ENCODE results near the gene SPDYE2. TPM values are rescaled to one million over a fixed set of nuclear protein-coding genes. Genes with fewer than 3 reads are reported as not detected.
"Not testable (repeated sequence)": the region's sequence is repeated elsewhere in the genome, so short reads cannot be mapped to it uniquely, and the experiment has no call there.

Gene SPDYE2, protein sequence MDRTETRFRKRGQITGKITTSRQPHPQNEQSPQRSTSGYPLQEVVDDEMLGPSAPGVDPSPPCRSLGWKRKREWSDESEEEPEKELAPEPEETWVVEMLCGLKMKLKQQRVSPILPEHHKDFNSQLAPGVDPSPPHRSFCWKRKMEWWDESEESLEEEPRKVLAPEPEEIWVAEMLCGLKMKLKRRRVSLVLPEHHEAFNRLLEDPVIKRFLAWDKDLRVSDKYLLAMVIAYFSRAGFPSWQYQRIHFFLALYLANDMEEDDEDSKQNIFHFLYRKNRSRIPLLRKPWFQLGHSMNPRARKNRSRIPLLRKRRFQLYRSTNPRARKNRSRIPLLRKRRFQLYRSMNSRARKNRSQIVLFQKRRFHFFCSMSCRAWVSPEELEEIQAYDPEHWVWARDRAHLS
- total RNA-seq (2014; rRNA removed; shearing (Covaris generic)): not detected in 2 replicates

- not testable (repeated sequence) for H3K27me3 ChIP-seq (ENCODE audit: control insufficient read depth, insufficient read depth, low read length); H3K4me3 ChIP-seq (ENCODE audit: insufficient read depth, low read depth, low read length); H3K36me3 ChIP-seq (replicated peaks; ENCODE audit: control insufficient read depth, insufficient read depth, low read length); DNase-seq
These were observed at the start of gene SPDYE2 for GRCh38 chr7:102550808-102551422. TSS of gene SPDYE2 (plus strand) at chr7:102551226. CDS start at chr7:102553256, 2,030 bp downstream.

DNA sequence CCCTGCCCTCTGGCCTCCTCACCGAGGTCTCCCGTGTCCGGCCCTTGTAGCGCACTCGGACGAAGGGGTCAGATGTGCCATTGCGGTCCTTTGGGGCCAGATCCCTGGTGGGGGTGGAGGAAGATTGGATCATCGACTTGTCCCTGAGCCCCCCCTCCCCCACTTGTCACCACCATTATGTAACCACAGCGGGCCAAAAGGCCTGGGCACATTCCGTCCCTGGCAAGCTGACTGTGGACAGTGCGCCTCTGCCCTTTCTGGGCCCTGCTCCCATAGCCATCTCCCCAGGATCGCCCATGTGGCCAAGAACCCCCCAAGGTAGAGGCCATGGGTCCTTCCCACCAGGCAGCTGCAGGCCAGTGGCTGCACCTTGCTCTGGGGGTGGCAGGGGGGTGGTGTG lies 47.9 kb upstream of the SPDYE2 start:
- H3K4me3 ChIP-seq (ENCODE audit: insufficient read depth, low read depth, low read length); H3K36me3 ChIP-seq (replicated peaks; ENCODE audit: control insufficient read depth, insufficient read depth, low read length); DNase-seq; H3K27me3 ChIP-seq (ENCODE audit: control insufficient read depth, insufficient read depth, low read length): not testable (repeated sequence)

DNA sequence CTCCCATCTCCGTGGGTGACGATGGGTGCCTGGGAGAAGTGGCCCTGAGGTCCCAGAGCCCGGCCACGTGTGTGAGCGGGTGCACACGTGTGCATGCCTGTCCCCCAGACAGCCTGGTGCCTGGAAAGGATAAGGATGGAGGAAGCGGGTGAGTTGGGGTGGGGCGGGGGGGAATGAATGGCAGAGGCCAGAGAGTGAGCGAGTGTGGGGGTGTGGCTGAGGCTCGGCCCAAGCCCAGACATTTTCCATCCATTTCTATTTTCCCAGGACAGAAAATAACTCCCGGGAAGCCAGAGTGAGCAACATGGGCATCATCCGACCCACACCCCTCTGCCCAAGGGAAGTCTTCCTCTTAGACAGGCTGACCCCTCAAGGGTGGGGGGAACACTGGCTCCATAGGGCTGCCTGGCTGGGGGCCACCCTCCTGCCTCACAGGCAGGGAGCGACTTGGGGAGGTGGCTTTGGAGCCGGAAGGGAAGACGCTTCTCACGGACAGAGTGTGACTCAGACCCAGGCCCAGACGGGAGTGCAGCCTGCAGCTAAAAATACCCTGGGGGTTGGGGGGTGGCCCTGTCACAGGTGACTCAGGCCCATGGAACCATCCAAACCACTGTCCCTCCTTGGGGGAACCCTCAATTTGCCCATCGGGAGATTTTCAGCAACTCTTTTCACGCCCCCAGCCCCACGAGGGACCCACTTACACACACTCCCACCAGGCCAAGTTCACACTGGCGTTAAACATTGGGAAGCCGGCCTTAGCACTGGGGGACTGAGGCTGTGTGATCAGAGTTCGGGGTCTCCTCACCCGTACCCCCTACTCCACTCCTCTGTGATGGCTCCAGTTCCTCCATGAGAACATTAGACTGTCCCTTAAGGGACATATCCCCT lies 45.5 kb upstream of the SPDYE2 start:
- not testable (repeated sequence) for H3K27me3 ChIP-seq (ENCODE audit: control insufficient read depth, insufficient read depth, low read length); DNase-seq; H3K36me3 ChIP-seq (replicated peaks; ENCODE audit: control insufficient read depth, insufficient read depth, low read length); H3K4me3 ChIP-seq (ENCODE audit: insufficient read depth, low read depth, low read length)

- H3K36me3 ChIP-seq (replicated peaks; ENCODE audit: control insufficient read depth, insufficient read depth, low read length); DNase-seq; H3K27me3 ChIP-seq (ENCODE audit: control insufficient read depth, insufficient read depth, low read length); H3K4me3 ChIP-seq (ENCODE audit: insufficient read depth, low read depth, low read length): not testable (repeated sequence)
These were observed 43.5 kb upstream of the SPDYE2 start for GRCh38 chr7:102507410-102508088.

DNA sequence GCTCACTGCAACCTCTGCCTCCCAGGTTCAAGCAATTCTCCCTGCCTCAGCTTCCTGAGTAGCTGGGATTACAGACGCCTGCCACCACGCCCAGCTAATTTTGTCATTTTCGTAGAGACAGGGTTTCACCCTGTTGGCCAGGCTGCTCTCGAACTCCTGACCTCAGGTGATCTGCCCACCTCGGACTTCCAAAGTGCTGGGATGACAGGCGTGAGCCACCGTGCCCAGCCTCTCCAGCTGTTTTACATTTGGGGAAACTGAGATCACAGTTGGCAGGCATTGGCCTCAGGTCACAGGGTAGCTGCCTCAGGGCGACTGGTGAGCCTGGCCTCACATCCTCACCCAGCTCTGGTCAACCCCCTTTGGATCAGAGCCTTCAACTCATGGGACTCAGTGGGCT lies 40.5 kb upstream of the SPDYE2 start:
- H3K36me3 ChIP-seq (replicated peaks; ENCODE audit: control insufficient read depth, insufficient read depth, low read length); H3K27me3 ChIP-seq (ENCODE audit: control insufficient read depth, insufficient read depth, low read length); DNase-seq; H3K4me3 ChIP-seq (ENCODE audit: insufficient read depth, low read depth, low read length): not testable (repeated sequence)

DNA sequence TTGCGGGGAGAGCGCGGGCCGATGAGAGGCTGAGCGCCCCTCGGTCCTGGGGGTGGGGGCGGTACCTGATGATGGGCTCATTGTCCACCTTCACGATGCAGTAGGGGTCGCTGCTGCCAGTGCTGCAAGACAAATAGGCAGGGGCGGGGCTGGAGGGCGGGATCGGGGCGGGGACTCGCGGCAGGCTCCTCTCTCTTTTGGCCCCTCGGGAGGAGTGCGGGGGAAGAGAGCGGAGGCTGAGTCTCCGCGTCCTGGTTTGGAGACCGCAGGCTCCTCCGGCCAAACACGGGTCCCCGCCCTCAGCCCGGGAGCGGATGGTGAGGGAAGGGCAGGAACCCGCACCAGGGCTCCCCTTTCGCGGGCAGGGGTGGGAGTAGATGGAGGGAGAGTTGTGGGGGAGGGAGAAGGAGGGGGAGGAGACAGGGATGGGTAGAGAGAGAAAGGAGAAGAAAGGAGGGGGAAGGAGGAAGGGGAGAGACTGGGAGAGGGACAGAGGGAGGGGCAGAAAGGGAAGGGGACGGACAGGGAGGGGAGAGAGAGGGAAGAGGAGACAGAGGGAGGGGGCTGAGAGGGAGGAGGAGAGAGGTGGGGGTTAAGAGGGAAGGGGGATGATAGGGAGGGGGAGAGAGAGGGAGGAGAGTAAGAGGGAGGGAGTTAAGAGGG lies 39.0 kb upstream of the SPDYE2 start:
- not testable (repeated sequence) for H3K27me3 ChIP-seq (ENCODE audit: control insufficient read depth, insufficient read depth, low read length); H3K36me3 ChIP-seq (replicated peaks; ENCODE audit: control insufficient read depth, insufficient read depth, low read length); H3K4me3 ChIP-seq (ENCODE audit: insufficient read depth, low read depth, low read length); DNase-seq

GRCh38 chr7:102512642-102513221 lies 38.3 kb upstream of the SPDYE2 start:
- not testable (repeated sequence) for DNase-seq; H3K36me3 ChIP-seq (replicated peaks; ENCODE audit: control insufficient read depth, insufficient read depth, low read length); H3K27me3 ChIP-seq (ENCODE audit: control insufficient read depth, insufficient read depth, low read length)
- peak overlapping the region; percentile 10; the same call in 1 of the 2 replicates for H3K4me3 ChIP-seq (ENCODE audit: insufficient read depth, low read depth, low read length)

GRCh38 chr7:102514881-102515721 lies 35.9 kb upstream of the SPDYE2 start:
- not testable (repeated sequence) for DNase-seq; H3K36me3 ChIP-seq (replicated peaks; ENCODE audit: control insufficient read depth, insufficient read depth, low read length); H3K27me3 ChIP-seq (ENCODE audit: control insufficient read depth, insufficient read depth, low read length); H3K4me3 ChIP-seq (ENCODE audit: insufficient read depth, low read depth, low read length)

GRCh38 chr7:102515889-102516288 lies 35.1 kb upstream of the SPDYE2 start:
- not testable (repeated sequence) for H3K27me3 ChIP-seq (ENCODE audit: control insufficient read depth, insufficient read depth, low read length); DNase-seq; H3K36me3 ChIP-seq (replicated peaks; ENCODE audit: control insufficient read depth, insufficient read depth, low read length); H3K4me3 ChIP-seq (ENCODE audit: insufficient read depth, low read depth, low read length)

DNA sequence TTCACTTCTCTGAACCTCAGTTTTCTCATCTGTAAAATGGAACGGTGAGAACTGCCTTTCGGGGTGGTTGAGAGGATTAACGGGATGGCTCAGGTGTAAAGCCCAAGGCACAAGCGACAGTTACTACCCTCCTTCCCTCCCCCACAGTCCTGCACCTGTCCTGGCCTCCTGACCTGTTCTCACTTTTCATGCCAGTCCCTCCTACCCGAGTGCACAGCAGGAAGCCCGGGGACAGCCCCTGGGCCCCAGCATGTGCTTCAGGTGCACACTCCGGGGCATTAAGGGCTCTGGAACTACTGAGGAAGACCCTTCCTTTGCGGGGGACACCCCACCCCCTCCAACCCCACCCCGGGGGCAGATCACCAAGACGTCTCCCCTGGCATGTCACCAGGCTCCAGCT lies 34.1 kb upstream of the SPDYE2 start:
- H3K36me3 ChIP-seq (replicated peaks; ENCODE audit: control insufficient read depth, insufficient read depth, low read length); DNase-seq; H3K4me3 ChIP-seq (ENCODE audit: insufficient read depth, low read depth, low read length); H3K27me3 ChIP-seq (ENCODE audit: control insufficient read depth, insufficient read depth, low read length): not testable (repeated sequence)

DNA sequence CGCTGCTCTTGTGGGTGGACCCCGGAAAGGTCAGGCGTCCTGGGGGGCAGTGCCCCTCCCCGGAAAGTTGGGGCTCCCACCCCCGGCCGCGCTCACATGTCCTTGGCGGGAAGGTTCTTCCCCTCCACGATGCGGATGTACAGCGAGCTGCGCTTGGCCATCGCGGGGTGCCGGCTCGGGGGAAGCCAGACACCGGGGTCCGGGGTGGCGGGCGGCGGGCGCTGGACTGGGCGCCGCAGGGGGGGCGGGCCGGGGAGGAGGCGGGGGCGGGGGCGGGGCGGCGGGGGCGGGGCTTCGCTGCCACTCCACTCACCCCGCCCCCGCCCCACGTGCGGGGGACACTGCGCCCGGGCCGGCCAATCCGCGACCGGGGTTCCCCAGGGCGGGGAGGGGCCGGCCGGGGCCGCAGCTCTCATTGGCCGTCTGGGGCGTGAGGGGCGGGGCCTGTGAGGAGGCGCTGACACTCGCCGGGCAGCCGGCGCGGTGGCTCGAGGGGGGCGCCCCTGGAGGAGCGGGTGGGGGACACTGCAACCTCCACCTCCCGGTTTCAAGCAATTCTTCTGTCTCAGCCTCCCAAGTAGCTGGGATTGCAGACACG lies 33.4 kb upstream of the SPDYE2 start, which contains the start of gene RASA4B:
RASA4B (minus strand) TSS at position 228 of the 598 bp plus-strand sequence; CDS start at position 161, 67 bp downstream.
- H3K36me3 ChIP-seq (replicated peaks; ENCODE audit: control insufficient read depth, insufficient read depth, low read length); DNase-seq; H3K27me3 ChIP-seq (ENCODE audit: control insufficient read depth, insufficient read depth, low read length): not testable (repeated sequence)
- peak within 1 kb of the TSS; percentile 12; the same call in 1 of the 2 replicates for H3K4me3 ChIP-seq (ENCODE audit: insufficient read depth, low read depth, low read length)

- H3K36me3 ChIP-seq (replicated peaks; ENCODE audit: control insufficient read depth, insufficient read depth, low read length); H3K4me3 ChIP-seq (ENCODE audit: insufficient read depth, low read depth, low read length); DNase-seq; H3K27me3 ChIP-seq (ENCODE audit: control insufficient read depth, insufficient read depth, low read length): not testable (repeated sequence)
These were observed 30.2 kb upstream of the SPDYE2 start for GRCh38 chr7:102520797-102521196.

Data from H7 (cell line).